GM18870 (cell line): ENCODE data around the gene PALM3.

ENCODE experiments used
- ATAC-seq: cut with Tn5 transposase; IDR thresholded peaks from one replicate; pipeline ENCODE4 v1.9.1; 2021; ENCODE audit warnings: moderate library complexity; ENCODE audit not compliant: unreplicated experiment

Gene PALM3

GRCh38 chr19:14089662-14090508 is 28.0 kb upstream of the PALM3 start:
- no peak for ATAC-seq

GRCh38 chr19:14089412-14089661 is 27.5 kb upstream of the PALM3 start:
- no peak for ATAC-seq

GRCh38 chr19:14088634-14089411 is 26.9 kb upstream of the PALM3 start:
- no peak for ATAC-seq

- no peak for ATAC-seq
Observed at GRCh38 chr19:14086098-14086497, 24.2 kb upstream of the PALM3 start.

- no peak for ATAC-seq
Observed at GRCh38 chr19:14085309-14085995, 23.6 kb upstream of the PALM3 start, which contains the start of gene C19orf67. Gene C19orf67 (minus strand): TSS chr19:14085783. CDS start chr19:14085627, 156 bp downstream.

- no peak for ATAC-seq
Observed at GRCh38 chr19:14082675-14082960, 20.7 kb upstream of the PALM3 start.

GRCh38 chr19:14081797-14082674 is 20.2 kb upstream of the PALM3 start:
- no peak for ATAC-seq

GRCh38 chr19:14080887-14081796 is 19.3 kb upstream of the PALM3 start:
- ATAC-seq: peak; percentile 90

GRCh38 chr19:14078411-14078810 is 16.5 kb upstream of the PALM3 start:
- no peak for ATAC-seq

- no peak for ATAC-seq
Observed at GRCh38 chr19:14073925-14074838, 12.3 kb upstream of the PALM3 start.

- ATAC-seq: peak; percentile 44
Observed at GRCh38 chr19:14073261-14073924, 11.5 kb upstream of the PALM3 start.

- no peak for ATAC-seq
Observed at GRCh38 chr19:14072535-14073260, 10.8 kb upstream of the PALM3 start, which contains the start of gene MISP3. Gene MISP3 (plus strand): TSS chr19:14072786. CDS start chr19:14073310, 524 bp downstream.

- no peak for ATAC-seq
Observed at GRCh38 chr19:14070268-14071050, 8.6 kb upstream of the PALM3 start.

GRCh38 chr19:14066134-14066533 is 4.3 kb upstream of the PALM3 start:
- no peak for ATAC-seq

- ATAC-seq: no peak
Observed at GRCh38 chr19:14063105-14063504, 1.2 kb upstream of the PALM3 start.

GRCh38 chr19:14062558-14062855 is 631 bp upstream of the PALM3 start:
- no peak for ATAC-seq
